K562 (cell line): ENCODE results near the gene MAP1LC3B2. TPM values are rescaled to one million over a fixed set of nuclear protein-coding genes. Genes with fewer than 3 reads are reported as not detected.
A peak's percentile ranks its signal among the peaks of the same experiment; 100 is the strongest.

Experiments
- ARHGAP35 ChIP-seq: fragments of 450-650 bp; IDR thresholded peaks from 2 replicates; pipeline ENCODE4 v1.6.1; 2018; ENCODE audit not compliant: partially characterized antibody
- CBX2 ChIP-seq: fragments of 200-600 bp; sonication (generic); IDR thresholded peaks from one replicate; pipeline ENCODE4 v1.6.1; 2012; ENCODE audit warnings: mild to moderate bottlenecking, low read length, inconsistent platforms; ENCODE audit not compliant: insufficient read depth, poor library complexity, severe bottlenecking
- E2F3 ChIP-seq: fragments of 250-450 bp; sonication (Bioruptor Pico); IDR thresholded peaks from 2 replicates; pipeline ENCODE4 v1.4.0; 2020; ENCODE audit warnings: mild to moderate bottlenecking
- ESRRB ChIP-seq: fragments of 250-450 bp; sonication (Bioruptor Pico); IDR thresholded peaks from 2 replicates; pipeline ENCODE4 v1.5.0; 2020; ENCODE audit warnings: mild to moderate bottlenecking, moderate library complexity, borderline replicate concordance
- FOSL1 ChIP-seq: fragments of 200-800 bp; sonication (Bioruptor generic); conservative IDR thresholded peaks from 2 replicates; pipeline ENCODE4 v1.6.1; 2016; ENCODE audit warnings: missing genetic modification characterization, missing compliant biosample characterization
- HINFP ChIP-seq: fragments of 450-650 bp; conservative IDR thresholded peaks from 2 replicates; pipeline ENCODE4 v1.6.1; 2016; ENCODE audit warnings: missing genetic modification characterization, low read depth, mild to moderate bottlenecking, control low read depth, missing compliant biosample characterization
- JUN ChIP-seq, 2 experiments: sonication (generic) in 1 of 2; formaldehyde crosslinking in 1 of 2; IDR thresholded peaks; 2 replicates each; pipeline versions ENCODE4 v1.6.1 to v1.8.0; 2012 to 2022; ENCODE audit warnings: borderline replicate concordance in 2 of 2, mild to moderate bottlenecking in 2 of 2, improper control_type of control experiment in 1 of 2, low read depth in 1 of 2, low read length in 1 of 2, missing genetic modification reagents in 1 of 2
- NCOA2 ChIP-seq, 2 experiments: fragments of 450-650 bp; IDR thresholded peaks; 2 replicates each; pipeline ENCODE4 v1.6.1; 2018; ENCODE audit warnings: mild to moderate bottlenecking in 2 of 2, moderate library complexity in 1 of 2; ENCODE audit not compliant: partially characterized antibody in 2 of 2
- NR0B1 ChIP-seq: fragments of 450-650 bp; IDR thresholded peaks from one replicate; pipeline ENCODE4 v1.6.1; 2018; ENCODE audit warnings: mild to moderate bottlenecking, moderate library complexity; ENCODE audit not compliant: partially characterized antibody
- NR3C1 ChIP-seq: sonication (generic); formaldehyde crosslinking; IDR thresholded peaks from 2 replicates; pipeline ENCODE4 v1.8.1; 2022; ENCODE audit warnings: missing genetic modification reagents
- PBX2 ChIP-seq, 2 experiments: IDR thresholded peaks in 1 of 2; conservative IDR thresholded peaks in 1 of 2; 2 replicates each; pipeline ENCODE4 v1.6.1; 2016; ENCODE audit warnings: low read depth in 2 of 2, mild to moderate bottlenecking in 1 of 2, missing compliant biosample characterization in 1 of 2, missing genetic modification characterization in 1 of 2, moderate library complexity in 1 of 2
- PCBP2 ChIP-seq: fragments of 200-400 bp; formaldehyde crosslinking; IDR thresholded peaks from 2 replicates; pipeline ENCODE4 v1.6.1; 2018; ENCODE audit warnings: low read length, low read depth, mild to moderate bottlenecking, moderate library complexity; ENCODE audit not compliant: poor library complexity, severe bottlenecking
- SMARCA4 ChIP-seq: fragments of 450-650 bp; IDR thresholded peaks from 2 replicates; pipeline ENCODE4 v1.6.1; 2016
- VEZF1 ChIP-seq: fragments of 200-800 bp; sonication (Bioruptor generic); IDR thresholded peaks from 2 replicates; pipeline ENCODE4 v1.6.1; 2017; ENCODE audit warnings: missing genetic modification characterization, missing compliant biosample characterization
- ZBTB33 ChIP-seq: sonication (generic); formaldehyde crosslinking; IDR thresholded peaks from 2 replicates; pipeline ENCODE4 v1.8.1; 2023; ENCODE audit warnings: mild to moderate bottlenecking, missing genetic modification reagents
- ZNF707 ChIP-seq: fragments of 250-450 bp; sonication (Bioruptor Pico); conservative IDR thresholded peaks from 2 replicates; pipeline ENCODE4 v1.8.0; 2022; ENCODE audit warnings: inconsistent platforms, mild to moderate bottlenecking, moderate library complexity
- polyA plus RNA-seq, 8 experiments: library from polyadenylated mRNA; depleted of rRNA in 4 of 8; stranded (reverse) in 5 of 8; unstranded in 3 of 8; fragments of >200 nt; fragmentation: Nextera tagmentation in 2 of 8; fragmentation: Illumina TruSeq in 1 of 8; extraction: Ambion mirVana in 2 of 8; extraction: Trizol in 1 of 8; gene quantifications; 2 replicates each; pipeline versions ENCODE4 v1.2.1 to v1.2.3, GENCODE V29; 2011 to 2014; ENCODE audit warnings: inconsistent platforms in 1 of 8, missing spikeins in 1 of 8
- total RNA-seq, 7 experiments: library from RNA; depleted of rRNA in 6 of 7; stranded (reverse); fragments of >200 nt in 6 of 7; fragmentation: Illumina TruSeq in 2 of 7; extraction: Trizol in 2 of 7; gene quantifications; 2 replicates each; pipeline versions ENCODE4 v1.2.1 to v1.2.3, GENCODE V29; 2011 to 2021; ENCODE audit warnings: low replicate concordance in 1 of 7

MAP1LC3B2 gene
- total and polyA plus RNA-seq, 9 of the 15 experiments (the other 6 are each of a cell fraction or from before 2014, with no cell fraction given) = 0.53 to 2.8 (median 0.76) TPM; not detected in 2

GRCh38 chr12:116551952-116552772, 7.0 kb upstream of the MAP1LC3B2 start (continued):
- TF ChIP-seq PBX2 (CRISPR knock-in tag; IDR thresholded peaks at IDR 0.05; ENCODE audit: low read depth) (no peak), PBX2 (tag; conservative IDR thresholded peaks at IDR 0.05; ENCODE audit: low read depth) (peak; percentile 64), HINFP (tag) (no peak), NR3C1 (CRISPR knock-in tag) (no peak), E2F3 (CRISPR knock-in tag) (no peak), PCBP2 (no peak), FOSL1 (peak; percentile 98), NR0B1 (no peak), CBX2 (no peak), VEZF1 (CRISPR knock-in tag) (peak; percentile 29), ARHGAP35 (no peak), ZBTB33 (CRISPR knock-in tag) (no peak; the same call in 1 of the 2 replicates), NCOA2 (IDR thresholded peaks at IDR 0.05; ENCODE audit: partially characterized antibody in 2 of 2) (no peak), SMARCA4 (peak; percentile 77), JUN (IDR thresholded peaks at IDR 0.05; ENCODE audit: borderline replicate concordance, low read depth, low read length) (peak; percentile 94), JUN (CRISPR knock-in tag; IDR thresholded peaks at IDR 0.05; ENCODE audit: borderline replicate concordance) (no peak), ZNF707 (CRISPR knock-in tag) (no peak), ESRRB (no peak)
